ENCODE results near the gene CDAN1. TPM values are rescaled to one million over a fixed set of nuclear protein-coding genes. Genes with fewer than 3 reads are reported as not detected.

CDAN1 gene
- total and polyA plus RNA-seq, 4 donors = 2.4 to 9.5 (median 7.1) TPM

DNA sequence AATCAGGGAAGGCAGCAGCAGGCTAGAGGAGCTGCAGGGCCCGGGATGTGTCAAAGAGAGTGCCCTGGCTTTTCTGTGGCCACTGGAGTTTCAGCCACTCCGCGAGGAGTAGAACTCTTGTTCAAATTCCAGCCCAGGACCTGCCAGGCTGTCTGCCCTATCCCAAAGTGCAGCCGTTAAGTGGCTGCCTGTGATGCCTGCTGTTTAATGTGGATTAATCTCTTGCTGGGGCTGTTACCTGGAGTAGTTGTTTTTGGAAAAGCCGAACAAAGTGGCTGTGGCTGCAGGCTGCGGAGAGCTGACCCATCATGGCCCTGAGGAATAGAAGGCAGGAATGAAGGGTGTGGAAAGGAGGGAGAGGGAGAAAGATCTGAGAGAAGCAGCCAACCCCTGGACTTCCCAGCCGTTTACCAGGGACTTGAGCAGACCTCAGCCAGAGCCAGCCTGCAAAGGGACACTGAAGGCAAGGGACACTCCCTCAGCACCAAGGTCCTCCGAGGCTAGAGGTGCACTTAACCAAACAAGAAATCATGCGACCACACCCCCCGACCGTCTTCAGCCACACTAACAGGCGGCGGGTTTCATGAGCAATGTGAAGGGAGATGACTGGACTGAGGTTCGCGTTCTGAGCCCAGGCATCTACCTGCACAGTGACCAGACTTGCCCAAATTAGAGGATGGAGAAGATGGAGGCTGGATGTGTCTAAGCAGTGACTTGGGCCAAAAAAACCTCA is 4.7 kb downstream of the CDAN1 start:
- Histone ChIP-seq H3K27ac (ENCODE audit: low read depth in 1 of 2, low read length in 2 of 2) (no peak overlapping the region), H3K27me3 (ENCODE audit: control insufficient read depth in 4 of 4, insufficient read depth in 4 of 4, low read length in 3 of 4) (no peaks in the 10 kb centered on the region), H3K4me1 (ENCODE audit: control insufficient read depth in 4 of 4, insufficient read depth in 4 of 4, low read length in 3 of 4) (peaks cover 3 to 15% (median 10%) of the 10 kb centered on the region in 4 donors), H3K9me3 (ENCODE audit: control insufficient read depth in 4 of 4, low read length in 3 of 4) (no peaks in the 10 kb centered on the region), H3K9ac (ENCODE audit: low read depth in 1 of 2, low read length in 2 of 2) (no peak overlapping the region), H3K4me3 (ENCODE audit: low read depth in 1 of 3, low read length in 3 of 3) (no peak overlapping the region), H3K36me3 (ENCODE audit: control insufficient read depth in 4 of 4, insufficient read depth in 3 of 4, low read depth in 1 of 4, low read length in 3 of 4) (peaks cover 12 to 74% (median 43%) of the 10 kb centered on the region in 4 donors)
- no peak for TF ChIP-seq CTCF (IDR thresholded peaks at IDR 0.05; ENCODE audit: low read depth, low read length, missing input control)
- no peak for TF ChIP-seq JUND (IDR thresholded peaks at IDR 0.05)
- TF ChIP-seq YY1 (IDR thresholded peaks at IDR 0.05) = no peak
- TF ChIP-seq HNF4A (conservative IDR thresholded peaks at IDR 0.05) = no peak
- TF ChIP-seq TAF1 (conservative IDR thresholded peaks at IDR 0.05) = no peak
- no peak for TF ChIP-seq NR2F2 (IDR thresholded peaks at IDR 0.05)
- TF ChIP-seq GABPA (IDR thresholded peaks at IDR 0.05 in 1 of 2, conservative IDR thresholded peaks at IDR 0.05 in 1 of 2) = no peak
- TF ChIP-seq ATF3 (IDR thresholded peaks at IDR 0.05) = no peak
- TF ChIP-seq SP1 (IDR thresholded peaks at IDR 0.05) = no peak
- TF ChIP-seq FOXA2 (IDR thresholded peaks at IDR 0.05) = no peak
- no peak for TF ChIP-seq EGR1 (IDR thresholded peaks at IDR 0.05; ENCODE audit: low read depth in 2 of 2)
- TF ChIP-seq HNF4G (IDR thresholded peaks at IDR 0.05) = no peak
- no peak for TF ChIP-seq RXRA (IDR thresholded peaks at IDR 0.05)
- no peak for TF ChIP-seq RAD21 (IDR thresholded peaks at IDR 0.05)
- TF ChIP-seq ZBTB33 (IDR thresholded peaks at IDR 0.05) = no peak
- TF ChIP-seq MAX (IDR thresholded peaks at IDR 0.05) = no peak
- TF ChIP-seq FOXA1 (IDR thresholded peaks at IDR 0.05) = no peak
- 91% methylated on average over 15 of the region's 15 CpGs for WGBS
- no peak for DNase-seq (ENCODE audit: low spot score)

DNA sequence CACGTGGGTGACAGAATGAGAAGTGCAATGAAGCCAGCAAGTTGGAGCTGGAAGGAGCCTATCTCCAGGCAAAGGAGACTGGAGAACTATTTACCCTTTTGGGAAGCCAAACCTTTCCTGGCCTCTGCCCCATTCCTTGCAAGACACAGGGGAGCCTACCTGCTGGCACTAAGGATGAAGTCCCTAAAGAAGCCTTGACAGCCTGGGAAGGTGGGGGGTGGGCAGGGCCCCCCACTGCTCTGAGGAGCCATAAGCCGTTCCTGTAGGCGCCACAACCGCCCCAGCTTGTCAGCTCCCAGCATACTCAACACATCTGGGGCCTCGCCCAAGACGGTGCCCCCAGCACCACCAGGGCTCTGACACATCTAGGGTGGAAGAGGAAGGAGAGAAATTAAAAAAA is 5.5 kb downstream of the CDAN1 start:
- peaks cover 12 to 82% (median 47%) of the 10 kb centered on the region in 4 donors for H3K36me3 ChIP-seq (ENCODE audit: control insufficient read depth in 4 of 4, insufficient read depth in 3 of 4, low read depth in 1 of 4, low read length in 3 of 4)
- no peak overlapping the region for H3K27ac ChIP-seq (ENCODE audit: low read depth in 1 of 2, low read length in 2 of 2)

More for the DNA sequence above, 5.5 kb downstream of the CDAN1 start:
- Histone ChIP-seq H3K4me1 (ENCODE audit: control insufficient read depth in 4 of 4, insufficient read depth in 4 of 4, low read length in 3 of 4) (peaks cover 3 to 13% (median 8%) of the 10 kb centered on the region in 4 donors), H3K27me3 (ENCODE audit: control insufficient read depth in 4 of 4, insufficient read depth in 4 of 4, low read length in 3 of 4) (no peaks in the 10 kb centered on the region), H3K9ac (ENCODE audit: low read depth in 1 of 2, low read length in 2 of 2) (no peak overlapping the region), H3K9me3 (ENCODE audit: control insufficient read depth in 4 of 4, low read length in 3 of 4) (no peaks in the 10 kb centered on the region), H3K4me3 (ENCODE audit: low read depth in 1 of 3, low read length in 3 of 3) (no peak overlapping the region)
- DNase-seq (ENCODE audit: low spot score) = no peak
- TF ChIP-seq YY1 (IDR thresholded peaks at IDR 0.05) (no peak), TAF1 (conservative IDR thresholded peaks at IDR 0.05) (no peak), ZBTB33 (IDR thresholded peaks at IDR 0.05) (no peak), REST (IDR thresholded peaks at IDR 0.05) (no peak), HNF4A (conservative IDR thresholded peaks at IDR 0.05) (no peak), ATF3 (IDR thresholded peaks at IDR 0.05) (no peak), EGR1 (IDR thresholded peaks at IDR 0.05; ENCODE audit: low read depth in 2 of 2) (no peak), HNF4G (IDR thresholded peaks at IDR 0.05) (no peak), SP1 (IDR thresholded peaks at IDR 0.05) (no peak)
- WGBS = 94% methylated on average over 6 of the region's 6 CpGs

Data from liver (tissue), 9 donors.